Measurements from ENCODE around the gene GATAD2B. TPM values are rescaled to one million over a fixed set of nuclear protein-coding genes. Genes with fewer than 3 reads are reported as not detected.

The GATAD2B gene
- total and polyA plus RNA-seq, 10 donors, result 3.7 to 68.1 (median 47.6) TPM

GRCh38 chr1:153963030-153963849 is 40.5 kb upstream of the GATAD2B start, which contains the start of gene SLC39A1:
Gene SLC39A1 (minus strand): TSS chr1:153963537. CDS start chr1:153962715, 822 bp downstream.
- Histone ChIP-seq H3K9me3 (no peaks in the 10 kb centered on the region), H3K27me3 (replicated peaks in 1 of 7) (no peaks in the 10 kb centered on the region), H3K4me3 (peak within 1 kb of the TSS; percentile 65 to 86 (median 76)), H3K27ac (peak within 1 kb of the TSS; percentile 94 to 99 (median 97)), H3K36me3 (peaks cover 0 to 32% (median 17%) of the 10 kb centered on the region in 6 donors), H3K4me1 (peaks cover 40 to 87% (median 77%) of the 10 kb centered on the region in 6 donors)
- 0 to 1% (median 1%) methylated on average over 36 to 54 of the region's 54 CpGs for WGBS, 5 donors
- intact Hi-C loops (cut with DNase I; ENCODE audit: low total_unique reads), result no loop called here
- TF ChIP-seq POLR2AphosphoS5 (IDR thresholded peaks at IDR 0.05) (peak; percentile 91 to 93 (median 92)), POLR2A (IDR thresholded peaks at IDR 0.05) (peak in 2 of 3 donors; percentile 20 to 56), CTCF (IDR thresholded peaks at IDR 0.05 in 8 of 11, conservative IDR thresholded peaks at IDR 0.05 in 3 of 11) (peak in 1 of 11 experiments; percentile 35)
- DNase-seq, result peak; percentile 98

GRCh38 chr1:153962088-153963029 is 39.6 kb upstream of the GATAD2B start:
- no peaks in the 10 kb centered on the region for H3K27me3 ChIP-seq (replicated peaks in 1 of 7)
- peaks cover 40 to 85% (median 73%) of the 10 kb centered on the region in 6 donors for H3K4me1 ChIP-seq
- H3K9me3 ChIP-seq, result no peaks in the 10 kb centered on the region
- H3K4me3 ChIP-seq, result peak overlapping the region; percentile 65 to 86 (median 76)
- H3K27ac ChIP-seq, result peak overlapping the region; percentile 94 to 99 (median 97)
- TF ChIP-seq POLR2AphosphoS5 (IDR thresholded peaks at IDR 0.05) (no peak), CTCF (IDR thresholded peaks at IDR 0.05 in 8 of 11, conservative IDR thresholded peaks at IDR 0.05 in 3 of 11) (no peak), POLR2A (IDR thresholded peaks at IDR 0.05) (no peak)
- DNase-seq, result peak; percentile 83
- WGBS, 5 donors, result 49 to 64% (median 58%) methylated on average over 15 to 16 of the region's 16 CpGs
- intact Hi-C loops (cut with DNase I; ENCODE audit: low total_unique reads), result no loop called here
- peaks cover 0 to 32% (median 17%) of the 10 kb centered on the region in 6 donors for H3K36me3 ChIP-seq

- peaks cover 47 to 88% (median 77%) of the 10 kb centered on the region in 6 donors for H3K4me1 ChIP-seq
- H3K4me3 ChIP-seq, result peak overlapping the region in 4 of 8 donors; percentile 68 to 80 (median 73)
- H3K9me3 ChIP-seq, result no peaks in the 10 kb centered on the region
- peak overlapping the region in 6 of 8 donors; percentile 97 to 99 (median 98) for H3K27ac ChIP-seq
- intact Hi-C loops (cut with DNase I; ENCODE audit: low total_unique reads), result no loop called here
- no peaks in the 10 kb centered on the region for H3K27me3 ChIP-seq (replicated peaks in 1 of 7)
- H3K36me3 ChIP-seq, result peaks cover 0 to 32% (median 17%) of the 10 kb centered on the region in 6 donors
- WGBS, 5 donors, result 74 to 85% (median 75%) methylated on average over 4 of the region's 4 CpGs
- DNase-seq, result peak; percentile 28
- no peak for TF ChIP-seq POLR2AphosphoS5 (IDR thresholded peaks at IDR 0.05)
- TF ChIP-seq CTCF (IDR thresholded peaks at IDR 0.05 in 8 of 11, conservative IDR thresholded peaks at IDR 0.05 in 3 of 11), result no peak
- TF ChIP-seq POLR2A (IDR thresholded peaks at IDR 0.05), result no peak
These were observed 38.6 kb upstream of the GATAD2B start for GRCh38 chr1:153961421-153961820.
